GM21526 (cell line): Measurements from ENCODE around the gene CERS3.

Experiments
- ATAC-seq: cut with Tn5 transposase; IDR thresholded peaks from one replicate; pipeline ENCODE4 v1.9.1; 2021; ENCODE audit warnings: moderate library complexity; ENCODE audit not compliant: unreplicated experiment, low FRiP score

CERS3 gene

GRCh38 chr15:100531204-100531603 is 2.5 kb upstream of the CERS3 start:
- no peak for ATAC-seq

- no peak for ATAC-seq
These were observed 806 bp upstream of the CERS3 start for GRCh38 chr15:100529556-100529955.

GRCh38 chr15:100526027-100526481 is 2.7 kb downstream of the CERS3 start:
- no peak for ATAC-seq

GRCh38 chr15:100525436-100525835 is 3.3 kb downstream of the CERS3 start:
- ATAC-seq, result no peak

- no peak for ATAC-seq
These were observed 4.4 kb downstream of the CERS3 start for GRCh38 chr15:100524326-100524725.

GRCh38 chr15:100521907-100522306 is 6.8 kb downstream of the CERS3 start:
- ATAC-seq, result no peak

- ATAC-seq, result no peak
These were observed 8.4 kb downstream of the CERS3 start for GRCh38 chr15:100520132-100520921.

- ATAC-seq, result no peak
These were observed 10.9 kb downstream of the CERS3 start for GRCh38 chr15:100517846-100518245.

- ATAC-seq, result no peak
These were observed 11.9 kb downstream of the CERS3 start for GRCh38 chr15:100516643-100517512.

GRCh38 chr15:100515758-100516157 is 13.0 kb downstream of the CERS3 start:
- ATAC-seq, result no peak

GRCh38 chr15:100508641-100509300 is 20.0 kb downstream of the CERS3 start:
- no peak for ATAC-seq

- ATAC-seq, result no peak
These were observed 26.1 kb downstream of the CERS3 start for GRCh38 chr15:100502651-100503050.

- ATAC-seq, result no peak
These were observed 27.6 kb downstream of the CERS3 start for GRCh38 chr15:100501117-100501516.

- ATAC-seq, result no peak
These were observed 28.3 kb downstream of the CERS3 start for GRCh38 chr15:100500226-100500990.

GRCh38 chr15:100495861-100496260 is 32.9 kb downstream of the CERS3 start:
- no peak for ATAC-seq

- no peak for ATAC-seq
These were observed 35.5 kb downstream of the CERS3 start for GRCh38 chr15:100493213-100493612.

- ATAC-seq, result no peak
These were observed 44.3 kb downstream of the CERS3 start for GRCh38 chr15:100484443-100484842.

GRCh38 chr15:100483370-100483769 is 45.4 kb downstream of the CERS3 start:
- ATAC-seq, result no peak

- ATAC-seq, result no peak
These were observed 51.9 kb downstream of the CERS3 start for GRCh38 chr15:100476805-100477204.

- no peak for ATAC-seq
These were observed 56.0 kb downstream of the CERS3 start for GRCh38 chr15:100472736-100473135.
